Measurements from ENCODE around the gene FBXO31.

The FBXO31 gene

DNA sequence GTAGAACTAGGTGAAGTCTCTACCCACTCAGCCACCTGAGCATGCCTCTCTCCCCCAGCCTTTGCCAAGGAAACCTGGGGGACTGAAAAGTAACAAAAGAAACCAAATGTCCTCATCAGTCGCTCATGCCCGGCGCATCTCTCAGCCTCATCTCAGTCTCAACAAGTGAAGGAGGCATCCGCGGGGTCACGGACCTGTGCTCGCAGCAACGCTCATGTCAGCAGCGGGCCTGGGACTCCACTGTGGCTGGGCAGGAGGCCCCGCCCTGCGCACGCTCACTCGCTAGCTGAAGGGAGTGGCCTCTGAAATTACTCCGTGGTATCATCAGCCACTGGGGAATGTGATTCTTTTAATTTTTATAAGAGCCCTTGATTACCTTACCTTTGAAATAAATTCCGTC is 39.9 kb upstream of the FBXO31 start:
- in situ Hi-C loops (cut with HindIII; ENCODE audit: low sequenced_read_pairs), result no loop called here
- TF ChIP-seq, protein P1, sequence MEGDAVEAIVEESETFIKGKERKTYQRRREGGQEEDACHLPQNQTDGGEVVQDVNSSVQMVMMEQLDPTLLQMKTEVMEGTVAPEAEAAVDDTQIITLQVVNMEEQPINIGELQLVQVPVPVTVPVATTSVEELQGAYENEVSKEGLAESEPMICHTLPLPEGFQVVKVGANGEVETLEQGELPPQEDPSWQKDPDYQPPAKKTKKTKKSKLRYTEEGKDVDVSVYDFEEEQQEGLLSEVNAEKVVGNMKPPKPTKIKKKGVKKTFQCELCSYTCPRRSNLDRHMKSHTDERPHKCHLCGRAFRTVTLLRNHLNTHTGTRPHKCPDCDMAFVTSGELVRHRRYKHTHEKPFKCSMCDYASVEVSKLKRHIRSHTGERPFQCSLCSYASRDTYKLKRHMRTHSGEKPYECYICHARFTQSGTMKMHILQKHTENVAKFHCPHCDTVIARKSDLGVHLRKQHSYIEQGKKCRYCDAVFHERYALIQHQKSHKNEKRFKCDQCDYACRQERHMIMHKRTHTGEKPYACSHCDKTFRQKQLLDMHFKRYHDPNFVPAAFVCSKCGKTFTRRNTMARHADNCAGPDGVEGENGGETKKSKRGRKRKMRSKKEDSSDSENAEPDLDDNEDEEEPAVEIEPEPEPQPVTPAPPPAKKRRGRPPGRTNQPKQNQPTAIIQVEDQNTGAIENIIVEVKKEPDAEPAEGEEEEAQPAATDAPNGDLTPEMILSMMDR (IDR thresholded peaks at IDR 0.05; ENCODE audit: low read depth, low read length), result no peak
- DNase-seq (ENCODE audit: low read depth, low spot score), result no peak
- H3K4me3 ChIP-seq (ENCODE audit: low read depth, low read length), result no peak overlapping the region

DNA sequence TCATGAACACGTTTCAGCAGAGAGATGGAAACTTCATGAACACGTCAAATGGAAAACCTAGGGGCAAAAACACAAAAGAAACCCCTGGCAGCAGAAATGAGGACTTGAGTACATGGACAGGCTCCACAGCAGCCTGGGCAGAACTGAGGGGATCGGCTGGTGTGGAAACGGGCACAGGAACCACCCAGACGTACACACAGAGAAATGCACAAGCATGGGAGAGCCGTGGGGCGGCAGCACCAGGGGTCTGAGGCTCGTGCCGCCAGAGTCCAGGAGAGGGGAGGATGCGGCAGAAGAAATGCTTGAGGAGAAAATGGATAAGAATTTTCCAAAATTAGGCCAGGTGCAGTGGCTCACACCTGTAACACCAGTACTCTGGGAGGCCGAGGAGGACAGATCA is 38.5 kb upstream of the FBXO31 start:
- TF ChIP-seq, protein P1 (IDR thresholded peaks at IDR 0.05; ENCODE audit: low read depth, low read length), result no peak
- H3K4me3 ChIP-seq (ENCODE audit: low read depth, low read length), result no peak overlapping the region
- in situ Hi-C loops (cut with HindIII; ENCODE audit: low sequenced_read_pairs), result no loop called here
- no peak for DNase-seq (ENCODE audit: low read depth, low spot score)

DNA sequence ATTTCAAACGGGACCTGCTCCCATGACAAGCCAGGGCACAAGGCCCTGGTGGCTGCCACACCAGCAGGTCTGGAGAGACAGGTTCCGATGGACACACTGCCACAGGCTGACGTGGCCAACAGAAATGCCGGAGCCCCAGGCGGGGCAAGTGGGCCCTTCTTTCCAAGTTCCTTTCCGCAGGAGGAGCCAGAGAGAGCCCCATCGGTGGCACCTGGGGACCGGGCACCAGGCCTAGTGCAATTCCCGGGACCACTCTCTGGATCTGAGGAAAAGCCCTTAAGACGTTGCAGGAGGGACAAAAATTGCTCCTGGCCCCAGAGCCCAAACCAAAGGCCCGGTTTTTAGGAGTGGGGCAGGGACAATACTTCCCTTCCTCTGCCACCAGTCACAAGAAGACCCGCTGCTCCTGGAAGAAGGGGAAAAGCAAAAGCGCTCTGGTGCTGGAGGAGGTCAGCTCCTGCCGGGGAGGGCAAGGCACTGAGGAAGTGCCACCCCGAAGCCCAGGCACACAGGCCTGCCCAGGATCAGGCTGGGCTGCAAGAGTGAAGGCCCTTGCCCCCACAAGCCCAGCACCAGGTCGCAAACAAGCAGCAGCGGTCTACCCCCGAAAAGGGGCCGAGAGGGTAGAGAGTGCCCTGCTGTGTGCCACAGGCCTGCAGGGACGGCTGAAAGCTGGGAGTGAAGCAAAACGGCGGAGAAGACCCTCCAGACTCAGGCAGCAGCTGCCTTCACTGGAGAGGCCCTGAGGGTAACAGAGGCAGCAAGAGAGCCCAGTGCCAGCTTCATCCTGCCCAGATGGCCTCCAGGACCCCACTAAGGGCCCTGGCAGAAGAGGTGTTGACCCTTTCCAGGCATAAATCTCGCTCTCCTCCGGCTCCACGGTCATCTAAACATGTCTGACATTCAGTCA is 37.7 kb upstream of the FBXO31 start:
- DNase-seq (ENCODE audit: low read depth, low spot score), result no peak
- in situ Hi-C loops (cut with HindIII; ENCODE audit: low sequenced_read_pairs), result no loop called here
- no peak overlapping the region for H3K4me3 ChIP-seq (ENCODE audit: low read depth, low read length)

GRCh38 chr16:87420026-87421002 is 36.7 kb upstream of the FBXO31 start:
- no peak overlapping the region for H3K4me3 ChIP-seq (ENCODE audit: low read depth, low read length)
- no peak for DNase-seq (ENCODE audit: low read depth, low spot score)
- in situ Hi-C loops (cut with HindIII; ENCODE audit: low sequenced_read_pairs), result no loop called here
- TF ChIP-seq, protein P1 (IDR thresholded peaks at IDR 0.05; ENCODE audit: low read depth, low read length), result no peak

More for the DNA sequence above, 37.7 kb upstream of the FBXO31 start:
- TF ChIP-seq, protein P1 (IDR thresholded peaks at IDR 0.05; ENCODE audit: low read depth, low read length), result no peak

DNA sequence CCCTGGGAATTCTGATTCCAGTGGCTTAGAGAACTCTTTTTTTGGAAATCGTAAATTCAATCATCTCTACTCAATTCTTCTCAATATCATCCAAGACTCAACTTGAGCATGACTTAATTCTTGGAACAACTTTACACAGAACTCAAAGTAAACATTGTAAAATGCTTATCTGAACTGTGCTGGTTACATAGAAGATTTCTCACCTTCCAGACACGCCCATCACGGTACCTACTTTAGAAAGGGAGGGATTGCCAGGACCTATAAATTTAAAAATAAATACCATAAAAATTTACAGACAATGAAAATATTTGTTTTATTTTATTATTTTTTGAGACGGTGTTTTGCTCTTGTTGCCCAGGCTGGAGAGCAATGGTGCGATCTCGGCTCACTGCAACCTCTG is 35.1 kb upstream of the FBXO31 start:
- no peak for DNase-seq (ENCODE audit: low read depth, low spot score)
- TF ChIP-seq, protein P1 (IDR thresholded peaks at IDR 0.05; ENCODE audit: low read depth, low read length), result no peak
- in situ Hi-C loops (cut with HindIII; ENCODE audit: low sequenced_read_pairs), result no loop called here
- H3K4me3 ChIP-seq (ENCODE audit: low read depth, low read length), result no peak overlapping the region

GRCh38 chr16:87418216-87418615 is 34.6 kb upstream of the FBXO31 start:
- TF ChIP-seq, protein P1 (IDR thresholded peaks at IDR 0.05; ENCODE audit: low read depth, low read length), result no peak
- in situ Hi-C loops (cut with HindIII; ENCODE audit: low sequenced_read_pairs), result no loop called here
- no peak overlapping the region for H3K4me3 ChIP-seq (ENCODE audit: low read depth, low read length)
- no peak for DNase-seq (ENCODE audit: low read depth, low spot score)
